Trophoblast cell (in vitro differentiated cells and primary cell): ENCODE measurements around the gene DKK3.

Experiments used
- DNase-seq, 2 donors: peaks; one replicate each; pipeline ENCODE4 v3.0.0-alpha.2; 2016
- H2AFZ ChIP-seq: 2 replicates; pipeline ENCODE4 v1.6.1; 2013; ENCODE audit warnings: low read length, moderate library complexity, mild to moderate bottlenecking; ENCODE audit not compliant: insufficient read depth, poor library complexity
- H2AK5ac ChIP-seq: 2 replicates; pipeline ENCODE4 v1.6.1; 2013; ENCODE audit warnings: mild to moderate bottlenecking, low read length
- H2BK120ac ChIP-seq: 2 replicates; pipeline ENCODE4 v1.6.1; 2013; ENCODE audit warnings: low read length, mild to moderate bottlenecking, moderate library complexity; ENCODE audit not compliant: insufficient read depth, poor library complexity
- H2BK12ac ChIP-seq: 2 replicates; pipeline ENCODE4 v1.6.1; 2013; ENCODE audit warnings: mild to moderate bottlenecking, low read length, moderate library complexity
- H2BK5ac ChIP-seq: 2 replicates; pipeline ENCODE4 v1.6.1; 2013; ENCODE audit warnings: low read length, low read depth, moderate library complexity, mild to moderate bottlenecking; ENCODE audit not compliant: poor library complexity
- H3K14ac ChIP-seq: 2 replicates; pipeline ENCODE4 v1.6.1; 2013; ENCODE audit warnings: mild to moderate bottlenecking, low read length
- H3K18ac ChIP-seq: 2 replicates; pipeline ENCODE4 v1.6.1; 2013; ENCODE audit warnings: mild to moderate bottlenecking, low read length
- H3K23ac ChIP-seq: 2 replicates; pipeline ENCODE4 v1.6.1; 2013; ENCODE audit warnings: low read length
- H3K27ac ChIP-seq: 2 replicates; pipeline ENCODE4 v1.5.1; 2013; ENCODE audit warnings: low read depth, mild to moderate bottlenecking, inconsistent platforms, low read length, moderate library complexity
- H3K27me3 ChIP-seq: 2 replicates; pipeline ENCODE4 v1.6.1; 2013; ENCODE audit warnings: inconsistent platforms, mild to moderate bottlenecking, low read length, moderate library complexity; ENCODE audit not compliant: insufficient read depth
- H3K36me3 ChIP-seq, 2 experiments: 1 replicate in 1 of 2; 2 replicates in 1 of 2; pipeline ENCODE4 v1.6.1; 2013; ENCODE audit warnings: low read length in 2 of 2, mild to moderate bottlenecking in 2 of 2, moderate library complexity in 1 of 2; ENCODE audit not compliant: insufficient read depth in 2 of 2, control insufficient read depth in 1 of 2
- H3K4ac ChIP-seq: 2 replicates; pipeline ENCODE4 v1.6.1; 2013; ENCODE audit warnings: low read depth, mild to moderate bottlenecking, low read length, moderate library complexity
- H3K4me1 ChIP-seq, 2 experiments: 1 replicate in 1 of 2; 2 replicates in 1 of 2; pipeline ENCODE4 v1.6.1; 2013; ENCODE audit warnings: low read length in 2 of 2, mild to moderate bottlenecking in 2 of 2, moderate library complexity in 1 of 2; ENCODE audit not compliant: insufficient read depth in 2 of 2, control insufficient read depth in 1 of 2
- H3K4me2 ChIP-seq: 2 replicates; pipeline ENCODE4 v1.6.1; 2013; ENCODE audit warnings: inconsistent platforms, mild to moderate bottlenecking, low read length, moderate library complexity
- H3K4me3 ChIP-seq: 2 replicates; pipeline ENCODE4 v1.5.1; 2013; ENCODE audit warnings: mild to moderate bottlenecking, low read depth, low read length, inconsistent platforms
- H3K79me1 ChIP-seq: one replicate; pipeline ENCODE4 v1.6.1; 2013; ENCODE audit warnings: low read length
- H3K79me2 ChIP-seq: 2 replicates; pipeline ENCODE4 v1.6.1; 2013; ENCODE audit warnings: low read length, mild to moderate bottlenecking; ENCODE audit not compliant: control insufficient read depth, insufficient read depth, poor library complexity
- H3K9ac ChIP-seq: 2 replicates; pipeline ENCODE4 v1.6.1; 2013; ENCODE audit warnings: mild to moderate bottlenecking, low read length
- H3K9me3 ChIP-seq: 2 replicates; pipeline ENCODE4 v1.6.1; 2013; ENCODE audit warnings: low read depth, mild to moderate bottlenecking, control low read depth, inconsistent platforms, low read length; ENCODE audit not compliant: insufficient read depth
- H4K12ac ChIP-seq: 2 replicates; pipeline ENCODE4 v1.6.1; 2013; ENCODE audit warnings: low read depth, mild to moderate bottlenecking, low read length, moderate library complexity
- H4K8ac ChIP-seq: 2 replicates; pipeline ENCODE4 v1.6.1; 2013; ENCODE audit warnings: low read depth, mild to moderate bottlenecking, low read length, moderate library complexity
- H4K91ac ChIP-seq: one replicate; pipeline ENCODE4 v1.6.1; 2013; ENCODE audit warnings: low read depth, mild to moderate bottlenecking, low read length, moderate library complexity
- WGBS: extraction: QIAGEN DNeasy Blood & Tissue Kit; methylation state at CpG from one replicate; pipeline ENCODE4 v1.1.7; 2013; ENCODE audit warnings: missing lambda C conversion rate; ENCODE audit not compliant: insufficient read length, insufficient coverage; ENCODE audit errors: extremely low coverage; 5-methylcytosine and 5-hydroxymethylcytosine counted together

The DKK3 gene

GRCh38 chr11:12031856-12032544 is 23.6 kb upstream of the DKK3 start:
- no peak overlapping the region for H3K9ac ChIP-seq
- peaks cover 5% of the 10 kb centered on the region for H3K9me3 ChIP-seq
- no peak overlapping the region for H4K91ac ChIP-seq
- WGBS, result no CpG with 5 or more reads among the region's 4 CpGs
- H3K36me3 ChIP-seq, result no peaks in the 10 kb centered on the region
- H3K79me2 ChIP-seq, result no peaks in the 10 kb centered on the region
- H4K8ac ChIP-seq, result no peak overlapping the region
- no peak overlapping the region for H2BK120ac ChIP-seq
- no peak overlapping the region for H2AK5ac ChIP-seq
- H3K27me3 ChIP-seq, result no peaks in the 10 kb centered on the region
- H4K12ac ChIP-seq, result no peak overlapping the region
- H3K27ac ChIP-seq, result no peak overlapping the region
- peaks cover 2% of the 10 kb centered on the region in 2 experiments for H3K4me1 ChIP-seq
- no peak overlapping the region for H3K14ac ChIP-seq
- H2BK12ac ChIP-seq, result no peak overlapping the region
- H2BK5ac ChIP-seq, result no peak overlapping the region
- no peak overlapping the region for H3K18ac ChIP-seq
- H2AFZ ChIP-seq, result no peak overlapping the region
- DNase-seq, result no peak
- no peak overlapping the region for H3K4me2 ChIP-seq
- no peak overlapping the region for H3K23ac ChIP-seq
- H3K4ac ChIP-seq, result no peak overlapping the region
- no peak overlapping the region for H3K4me3 ChIP-seq
- H3K79me1 ChIP-seq, result no peaks in the 10 kb centered on the region

GRCh38 chr11:12029738-12030363 is 21.4 kb upstream of the DKK3 start:
- Histone ChIP-seq H3K4ac (no peak overlapping the region), H3K4me1 (peaks cover 2% of the 10 kb centered on the region in 2 experiments), H2AK5ac (no peak overlapping the region), H2AFZ (no peak overlapping the region), H3K14ac (no peak overlapping the region), H3K23ac (no peak overlapping the region), H2BK5ac (no peak overlapping the region), H2BK12ac (no peak overlapping the region), H3K18ac (no peak overlapping the region), H3K79me2 (no peaks in the 10 kb centered on the region), H3K27ac (no peak overlapping the region), H3K79me1 (no peaks in the 10 kb centered on the region), H3K4me3 (no peak overlapping the region), H3K27me3 (no peaks in the 10 kb centered on the region), H3K9ac (no peak overlapping the region), H3K9me3 (peaks cover 7% of the 10 kb centered on the region), H3K4me2 (no peak overlapping the region), H4K91ac (no peak overlapping the region), H3K36me3 (no peaks in the 10 kb centered on the region), H2BK120ac (no peak overlapping the region), H4K8ac (no peak overlapping the region), H4K12ac (no peak overlapping the region)
- no CpG with 5 or more reads among the region's 5 CpGs for WGBS
- DNase-seq, result no peak

GRCh38 chr11:12029119-12029518 is 20.7 kb upstream of the DKK3 start:
- Histone ChIP-seq H3K14ac (no peak overlapping the region), H2BK5ac (no peak overlapping the region), H3K4ac (no peak overlapping the region), H3K9me3 (peaks cover 7% of the 10 kb centered on the region), H3K9ac (no peak overlapping the region), H3K18ac (no peak overlapping the region), H4K12ac (no peak overlapping the region), H3K4me3 (no peak overlapping the region), H3K36me3 (no peaks in the 10 kb centered on the region), H3K79me2 (no peaks in the 10 kb centered on the region), H2BK120ac (no peak overlapping the region), H4K8ac (no peak overlapping the region), H2AFZ (no peak overlapping the region), H3K27ac (no peak overlapping the region), H3K27me3 (no peaks in the 10 kb centered on the region), H3K4me1 (peaks cover 2% of the 10 kb centered on the region in 2 experiments), H3K79me1 (no peaks in the 10 kb centered on the region), H2AK5ac (no peak overlapping the region), H3K23ac (no peak overlapping the region), H4K91ac (no peak overlapping the region), H3K4me2 (no peak overlapping the region), H2BK12ac (no peak overlapping the region)
- no peak for DNase-seq
- WGBS, result no CpG with 5 or more reads among the region's 2 CpGs

GRCh38 chr11:12028303-12028702 is 19.9 kb upstream of the DKK3 start:
- Histone ChIP-seq H3K9ac (no peak overlapping the region), H3K27ac (no peak overlapping the region), H3K79me2 (no peaks in the 10 kb centered on the region), H2BK12ac (no peak overlapping the region), H3K23ac (no peak overlapping the region), H3K4me1 (peaks cover 2% of the 10 kb centered on the region in 2 experiments), H3K9me3 (peaks cover 5% of the 10 kb centered on the region), H4K12ac (no peak overlapping the region), H3K4ac (no peak overlapping the region), H4K8ac (no peak overlapping the region), H2BK5ac (no peak overlapping the region), H2AFZ (no peak overlapping the region), H3K4me3 (no peak overlapping the region), H4K91ac (no peak overlapping the region), H2AK5ac (no peak overlapping the region), H3K79me1 (no peaks in the 10 kb centered on the region), H2BK120ac (no peak overlapping the region), H3K14ac (no peak overlapping the region), H3K4me2 (no peak overlapping the region), H3K27me3 (no peaks in the 10 kb centered on the region), H3K36me3 (no peaks in the 10 kb centered on the region), H3K18ac (no peak overlapping the region)
- WGBS, result no CpG with 5 or more reads among the region's 2 CpGs
- DNase-seq, result no peak
